Astrocyte of the spinal cord (primary cell): ENCODE data around the gene FAR1.

ENCODE experiments used
- DNase-seq: peaks from one replicate; pipeline ENCODE4 v3.0.0; 2011; ENCODE audit warnings: low read depth, low spot score
- H3K4me3 ChIP-seq: 2 replicates; pipeline ENCODE4 v1.5.1; 2011; ENCODE audit warnings: low read depth, mild to moderate bottlenecking, low read length, moderate library complexity
- CTCF ChIP-seq: IDR thresholded peaks from 2 replicates; pipeline ENCODE4 v1.5.1; 2012; ENCODE audit warnings: low read depth, mild to moderate bottlenecking, low read length, inconsistent platforms
- in situ Hi-C: cut with HindIII; loops from 2 replicates; pipeline ENCODE4 v1.10.0; 2017; ENCODE audit warnings: low sequenced_read_pairs

Gene FAR1

GRCh38 chr11:13769188-13769587, 100.7 kb downstream of the FAR1 start:
- no peak for DNase-seq
- TF ChIP-seq CTCF = no peak
- in situ Hi-C loops = no loop called here

GRCh38 chr11:13771151-13771550, 102.7 kb downstream of the FAR1 start:
- no peak overlapping the region for H3K4me3 ChIP-seq
- DNase-seq = no peak
- no peak for TF ChIP-seq CTCF
- in situ Hi-C loops = no loop called here

More at GRCh38 chr11:13769188-13769587, 100.7 kb downstream of the FAR1 start:
- H3K4me3 ChIP-seq = no peak overlapping the region

GRCh38 chr11:13772223-13773046, 104.0 kb downstream of the FAR1 start:
- TF ChIP-seq CTCF = peak; percentile 26
- in situ Hi-C loops = no loop called here
- peak; percentile 70 for DNase-seq
- H3K4me3 ChIP-seq = no peak overlapping the region

GRCh38 chr11:13775471-13775870, 107.0 kb downstream of the FAR1 start:
- in situ Hi-C loops = no loop called here
- no peak for TF ChIP-seq CTCF
- DNase-seq = no peak
- H3K4me3 ChIP-seq = no peak overlapping the region

- in situ Hi-C loops = no loop called here
- no peak for DNase-seq
- no peak overlapping the region for H3K4me3 ChIP-seq
- peak; percentile 34 for TF ChIP-seq CTCF
Observed at GRCh38 chr11:13776134-13776815, 107.8 kb downstream of the FAR1 start.

GRCh38 chr11:13777341-13777985, 109.0 kb downstream of the FAR1 start:
- DNase-seq = no peak
- H3K4me3 ChIP-seq = no peak overlapping the region
- in situ Hi-C loops = no loop called here
- TF ChIP-seq CTCF = no peak
